Neural progenitor cell (in vitro differentiated cells): ENCODE results near the gene APOBEC3A. TPM values are rescaled to one million over a fixed set of nuclear protein-coding genes. Genes with fewer than 3 reads are reported as not detected.
"Not testable (repeated sequence)": the region's sequence is repeated elsewhere in the genome, so short reads cannot be mapped to it uniquely, and the experiment has no call there.

Experiments
- DNase-seq: peaks from one replicate; pipeline ENCODE4 v3.0.0-alpha.2; 2016; ENCODE audit warnings: low spot score
- H2AFZ ChIP-seq: fragments of 200-600 bp; sonication (generic); replicated peaks from 2 replicates; pipeline ENCODE4 v1.6.1; 2016; ENCODE audit warnings: antibody characterized with exemption
- H3F3A ChIP-seq: fragments of 200-600 bp; sonication (generic); 2 replicates; pipeline ENCODE4 v1.6.1; 2016; ENCODE audit warnings: antibody characterized with exemption, low read depth
- H3K27ac ChIP-seq: fragments of 200-600 bp; sonication (generic); 2 replicates; pipeline ENCODE4 v1.5.1; 2016; ENCODE audit warnings: mild to moderate bottlenecking
- H3K27me3 ChIP-seq: fragments of 200-600 bp; sonication (generic); 2 replicates; pipeline ENCODE4 v1.6.1; 2016; ENCODE audit warnings: mild to moderate bottlenecking, moderate library complexity
- H3K36me3 ChIP-seq: fragments of 200-600 bp; sonication (generic); 2 replicates; pipeline ENCODE4 v1.5.1; 2016
- H3K4me1 ChIP-seq: fragments of 200-600 bp; sonication (generic); 2 replicates; pipeline ENCODE4 v1.6.1; 2016; ENCODE audit warnings: mixed run types
- H3K4me2 ChIP-seq: fragments of 200-600 bp; sonication (generic); 2 replicates; pipeline ENCODE4 v1.6.1; 2016
- H3K4me3 ChIP-seq: fragments of 200-600 bp; sonication (generic); 2 replicates; pipeline ENCODE4 v1.5.1; 2016
- H3K79me2 ChIP-seq: fragments of 200-600 bp; sonication (generic); 2 replicates; pipeline ENCODE4 v1.6.1; 2016; ENCODE audit warnings: low read depth
- H3K9ac ChIP-seq: fragments of 200-600 bp; sonication (generic); 2 replicates; pipeline ENCODE4 v1.6.1; 2016
- H3K9me3 ChIP-seq: fragments of 200-600 bp; sonication (generic); 2 replicates; pipeline ENCODE4 v1.5.1; 2016; ENCODE audit warnings: low read depth
- H4K20me1 ChIP-seq: fragments of 200-600 bp; sonication (generic); 2 replicates; pipeline ENCODE4 v1.6.1; 2016; ENCODE audit warnings: low read depth
- H3K27ac Mint-ChIP-seq: 3 replicates; pipeline ENCODE4 v1.8.0; 2021; ENCODE audit warnings: mixed read lengths
- H3K27me3 Mint-ChIP-seq: 2 replicates; pipeline ENCODE4 v1.8.0; 2022; ENCODE audit warnings: low read depth, mild to moderate bottlenecking, inconsistent platforms, moderate library complexity, mixed read lengths; ENCODE audit not compliant: insufficient read depth
- H3K36me3 Mint-ChIP-seq: 3 replicates; pipeline ENCODE4 v1.8.0; 2021; ENCODE audit warnings: mixed read lengths
- H3K4me1 Mint-ChIP-seq: 3 replicates; pipeline ENCODE4 v1.8.0; 2021; ENCODE audit warnings: mixed read lengths
- H3K4me3 Mint-ChIP-seq: 3 replicates; pipeline ENCODE4 v1.8.0; 2021; ENCODE audit warnings: mild to moderate bottlenecking, moderate library complexity, mixed read lengths
- H3K9me3 Mint-ChIP-seq: 3 replicates; pipeline ENCODE4 v1.8.0; 2020; ENCODE audit warnings: mixed read lengths
- CTCF ChIP-seq: fragments of 200-600 bp; sonication (generic); IDR thresholded peaks from 2 replicates; pipeline ENCODE4 v1.5.1; 2017; ENCODE audit warnings: antibody characterized with exemption, mild to moderate bottlenecking
- EZH2 ChIP-seq: fragments of 200-600 bp; sonication (generic); IDR thresholded peaks from 2 replicates; pipeline ENCODE4 v1.6.1; 2017; ENCODE audit warnings: antibody characterized with exemption, mild to moderate bottlenecking, moderate library complexity
- EZH2phosphoT487 ChIP-seq: fragments of 200-600 bp; sonication (generic); IDR thresholded peaks from 2 replicates; pipeline ENCODE4 v1.6.1; 2017; ENCODE audit warnings: antibody characterized with exemption
- total RNA-seq: library from RNA; depleted of rRNA; stranded (reverse); fragments of >200 nt; gene quantifications from 2 replicates; pipeline ENCODE4 v1.2.3, GENCODE V29; 2015; ENCODE audit warnings: low replicate concordance

APOBEC3A gene
- total RNA-seq, 1 donor from 2014 or later: not detected

- Histone ChIP-seq H2AFZ (no peak overlapping the region), H3K4me1 (peaks cover 1% of the 10 kb centered on the region), H4K20me1 (no peaks in the 10 kb centered on the region), H3K9ac (no peak overlapping the region), H3K9me3 (no peaks in the 10 kb centered on the region), H3K36me3 (no peaks in the 10 kb centered on the region), H3K79me2 (no peaks in the 10 kb centered on the region), H3K27ac (no peak overlapping the region), H3K4me2 (no peak overlapping the region), H3K27me3 (no peaks in the 10 kb centered on the region), H3F3A (peaks cover 3% of the 10 kb centered on the region), H3K4me3 (no peak overlapping the region)
- peak overlapping the region; percentile 69 for H3K27ac Mint-ChIP-seq
- no peak overlapping the region for H3K4me3 Mint-ChIP-seq
- TF ChIP-seq EZH2 (no peak), EZH2phosphoT487 (no peak), CTCF (no peak)
- no peak for DNase-seq
- peaks cover 4% of the 10 kb centered on the region for H3K36me3 Mint-ChIP-seq
- H3K27me3 Mint-ChIP-seq: peaks cover 7% of the 10 kb centered on the region
- H3K4me1 Mint-ChIP-seq: peaks cover 10% of the 10 kb centered on the region
- H3K9me3 Mint-ChIP-seq: peaks cover 9% of the 10 kb centered on the region
Measured at GRCh38 chr22:38986629-38987028, 29.2 kb downstream of the APOBEC3A start.

DNA sequence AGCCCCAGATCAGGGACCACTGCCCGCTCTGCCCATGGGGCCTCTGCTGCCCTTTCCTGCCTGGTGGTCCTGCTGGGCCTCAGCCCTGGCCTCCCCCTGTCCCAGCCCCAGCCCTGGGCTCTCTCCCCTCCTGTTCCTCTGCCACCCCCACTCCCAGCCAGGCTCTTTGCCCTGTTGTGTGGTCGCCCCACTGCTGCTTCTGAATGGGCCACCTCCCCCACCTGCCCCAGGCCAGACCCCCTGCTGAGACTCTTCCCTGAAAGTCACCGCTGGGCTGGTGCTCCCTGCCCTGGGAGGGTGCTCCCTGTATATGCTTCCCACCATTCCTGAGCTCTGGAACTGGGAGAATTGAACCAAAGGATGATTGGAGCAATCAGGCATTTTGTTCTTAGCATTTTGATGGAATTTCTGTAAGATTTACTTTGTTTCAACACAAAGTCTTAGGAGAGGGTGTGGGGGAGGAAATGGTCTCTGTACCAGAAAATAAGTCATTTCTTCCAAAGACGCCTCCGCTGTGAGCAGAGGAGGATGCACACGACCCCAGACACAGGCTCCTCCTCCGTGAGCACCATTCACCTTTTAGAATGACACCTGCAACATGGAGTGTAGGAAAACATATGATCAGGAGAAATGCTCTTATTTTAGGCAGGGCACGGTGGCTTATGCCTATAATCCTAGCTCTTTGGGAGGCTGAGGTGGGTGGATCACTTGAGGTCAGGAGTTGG lies 29.9 kb downstream of the APOBEC3A start:
- peak overlapping the region; percentile 66 for H3K27ac Mint-ChIP-seq
- H3K9me3 Mint-ChIP-seq: peaks cover 9% of the 10 kb centered on the region
- no peaks in the 10 kb centered on the region for H3K4me1 ChIP-seq
- H4K20me1 ChIP-seq: no peaks in the 10 kb centered on the region
- H3K79me2 ChIP-seq: no peaks in the 10 kb centered on the region
- no peaks in the 10 kb centered on the region for H3F3A ChIP-seq
- DNase-seq: no peak
- no peaks in the 10 kb centered on the region for H3K9me3 ChIP-seq
- no peak overlapping the region for H3K9ac ChIP-seq
- no peaks in the 10 kb centered on the region for H3K36me3 ChIP-seq
- H2AFZ ChIP-seq: no peak overlapping the region
- H3K4me1 Mint-ChIP-seq: peaks cover 5% of the 10 kb centered on the region
- H3K27me3 ChIP-seq: no peaks in the 10 kb centered on the region
- TF ChIP-seq EZH2 (no peak), EZH2phosphoT487 (no peak), CTCF (no peak)
- no peak overlapping the region for H3K4me3 ChIP-seq
- peaks cover 4% of the 10 kb centered on the region for H3K27me3 Mint-ChIP-seq
- H3K27ac ChIP-seq: no peak overlapping the region
- no peak overlapping the region for H3K4me3 Mint-ChIP-seq
- no peak overlapping the region for H3K4me2 ChIP-seq
- peaks cover 4% of the 10 kb centered on the region for H3K36me3 Mint-ChIP-seq

DNA sequence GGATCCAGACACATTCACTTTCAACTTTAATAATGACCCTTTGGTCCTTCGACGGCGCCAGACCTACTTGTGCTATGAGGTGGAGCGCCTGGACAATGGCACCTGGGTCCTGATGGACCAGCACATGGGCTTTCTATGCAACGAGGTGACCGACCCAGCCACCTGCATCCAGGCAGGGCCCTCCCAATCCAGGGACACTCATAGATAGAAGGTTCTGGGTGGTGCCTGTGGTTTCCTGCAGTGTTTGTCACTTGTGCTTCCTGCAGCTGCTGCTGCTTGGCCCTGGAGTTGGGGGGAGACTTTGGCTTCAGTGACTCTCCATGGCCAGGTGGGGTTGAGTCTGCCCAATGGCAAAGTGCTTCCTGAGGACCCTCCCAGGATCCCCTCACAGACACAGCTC lies 32.1 kb downstream of the APOBEC3A start:
- peaks cover 14% of the 10 kb centered on the region for H3K4me1 Mint-ChIP-seq
- Histone ChIP-seq H3K4me1 (peaks cover 6% of the 10 kb centered on the region), H3K4me3 (no peak overlapping the region), H3K79me2 (no peaks in the 10 kb centered on the region), H3K9me3 (no peaks in the 10 kb centered on the region), H4K20me1 (no peaks in the 10 kb centered on the region), H2AFZ (no peak overlapping the region), H3K36me3 (no peaks in the 10 kb centered on the region), H3F3A (no peaks in the 10 kb centered on the region), H3K27ac (no peak overlapping the region), H3K4me2 (no peak overlapping the region), H3K9ac (no peak overlapping the region), H3K27me3 (no peaks in the 10 kb centered on the region)
- H3K27me3 Mint-ChIP-seq: peaks cover 6% of the 10 kb centered on the region
- TF ChIP-seq CTCF (no peak), EZH2 (no peak), EZH2phosphoT487 (no peak)
- peaks cover 2% of the 10 kb centered on the region for H3K9me3 Mint-ChIP-seq
- DNase-seq: no peak
- H3K36me3 Mint-ChIP-seq: no peaks in the 10 kb centered on the region
- H3K27ac Mint-ChIP-seq: no peak overlapping the region
- no peak overlapping the region for H3K4me3 Mint-ChIP-seq

- not testable (repeated sequence) for H3K4me3 ChIP-seq, H3K36me3 ChIP-seq, H3F3A ChIP-seq, H3K9me3 ChIP-seq, H3K9ac ChIP-seq, H4K20me1 ChIP-seq, H3K4me3 Mint-ChIP-seq, H3K36me3 Mint-ChIP-seq, H3K27me3 ChIP-seq, H3K79me2 ChIP-seq, H3K9me3 Mint-ChIP-seq, H3K4me1 ChIP-seq, H3K27ac ChIP-seq
- peak overlapping the region; percentile 87 for H3K27ac Mint-ChIP-seq
- peak; percentile 77 for DNase-seq
- H2AFZ ChIP-seq: peak overlapping the region; percentile 50
- peaks cover 14% of the 10 kb centered on the region for H3K4me1 Mint-ChIP-seq
- peaks cover 14% of the 10 kb centered on the region for H3K27me3 Mint-ChIP-seq
- H3K4me2 ChIP-seq: peak overlapping the region; percentile 47
Measured at GRCh38 chr22:38992871-38993371, 35.5 kb downstream of the APOBEC3A start.
